Activated T-cell treated with anti-CD3 and anti-CD28 coated beads, Interleukin-2, amount 50 U/mL, for 72 hours (primary cell): ENCODE measurements around the gene ACADL. TPM values are rescaled to one million over a fixed set of nuclear protein-coding genes. Genes with fewer than 3 reads are reported as not detected.

Experiments
- ATAC-seq, 2 donors: fragments of 150-1000 bp; cut with Tn5 transposase; replicated peaks in 1 of 2; 2 replicates each; pipeline ENCODE4 v1.10.0; 2021; ENCODE audit warnings: moderate library complexity in 2 of 2, mild to moderate bottlenecking in 1 of 2
- DNase-seq, 2 donors: peaks; one replicate each; pipeline ENCODE4 v3.0.0; 2021 to 2022; ENCODE audit warnings: mixed read lengths in 1 of 2
- H3K27ac Mint-ChIP-seq: one replicate; pipeline ENCODE4 v1.8.0; 2022; ENCODE audit warnings: mild to moderate bottlenecking, moderate library complexity, mixed read lengths
- H3K27me3 Mint-ChIP-seq: one replicate; pipeline ENCODE4 v1.8.0; 2022; ENCODE audit warnings: low read depth, mixed read lengths
- H3K36me3 Mint-ChIP-seq, 2 donors: one replicate each; pipeline ENCODE4 v1.8.0; 2022; ENCODE audit warnings: mixed read lengths in 2 of 2, mild to moderate bottlenecking in 1 of 2; ENCODE audit not compliant: insufficient read depth in 2 of 2
- H3K4me1 Mint-ChIP-seq: one replicate; pipeline ENCODE4 v1.8.0; 2022; ENCODE audit warnings: low read depth, mixed read lengths
- H3K4me3 Mint-ChIP-seq, 2 donors: one replicate each; pipeline ENCODE4 v1.8.0; 2022; ENCODE audit warnings: mild to moderate bottlenecking in 2 of 2, mixed read lengths in 2 of 2, moderate library complexity in 2 of 2
- H3K9me3 Mint-ChIP-seq, 2 donors: one replicate each; pipeline ENCODE4 v1.8.0; 2022; ENCODE audit warnings: mixed read lengths in 2 of 2
- total RNA-seq, 2 donors: library from RNA; stranded (reverse); gene quantifications; one replicate each; pipeline ENCODE4 v1.2.3, GENCODE V29; 2022

The ACADL gene
- not detected for total RNA-seq

DNA sequence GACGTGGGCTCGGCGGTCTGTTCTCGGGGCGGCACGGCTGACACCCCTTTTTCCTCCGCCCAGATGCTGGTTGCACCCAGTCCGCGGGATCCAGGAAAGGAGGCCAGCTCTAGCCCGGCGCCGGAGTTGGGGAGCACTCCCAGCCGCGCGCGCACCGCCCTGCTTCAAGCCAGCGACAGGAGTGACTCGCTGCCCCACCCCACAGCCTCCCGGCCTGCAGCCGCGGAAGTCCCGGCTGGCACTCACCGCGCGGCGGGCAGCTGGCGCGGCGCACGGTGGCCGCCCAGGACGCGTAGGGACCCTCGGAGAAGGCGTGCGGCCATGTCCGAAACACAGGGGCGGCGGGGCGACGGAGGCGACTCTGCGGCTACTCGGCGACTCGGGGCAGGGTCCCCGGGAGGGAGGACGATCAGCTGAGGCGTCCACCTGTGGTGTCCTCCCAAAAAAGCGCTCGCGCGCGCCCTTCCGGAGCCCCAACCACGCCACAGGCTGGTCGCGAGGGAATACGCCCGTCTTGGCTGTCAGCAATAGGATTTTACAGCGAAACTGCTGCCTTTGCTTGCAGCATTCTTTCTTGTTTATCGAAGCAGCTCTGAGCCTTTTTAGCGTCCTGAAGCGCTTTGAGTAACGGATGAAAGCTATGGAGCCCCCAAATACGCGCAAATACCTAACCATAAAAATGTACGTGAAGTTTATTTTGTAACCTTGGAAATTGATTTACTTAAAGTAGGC lies at the start of gene ACADL:
TSS of gene ACADL (minus strand) at position 507 of the 732 bp plus-strand sequence. CDS start at position 323, 184 bp downstream.
- peak; percentile 75 to 79 for ATAC-seq
- peaks cover 6% of the 10 kb centered on the region for H3K4me1 Mint-ChIP-seq
- no peak within 1 kb of the TSS for H3K27ac Mint-ChIP-seq
- no peaks in the 10 kb centered on the region for H3K9me3 Mint-ChIP-seq
- no peaks in the 10 kb centered on the region for H3K36me3 Mint-ChIP-seq
- DNase-seq = peak; percentile 11 to 29
- H3K27me3 Mint-ChIP-seq = peaks cover 47% of the 10 kb centered on the region
- H3K4me3 Mint-ChIP-seq = peak within 1 kb of the TSS; percentile 58 to 61

DNA sequence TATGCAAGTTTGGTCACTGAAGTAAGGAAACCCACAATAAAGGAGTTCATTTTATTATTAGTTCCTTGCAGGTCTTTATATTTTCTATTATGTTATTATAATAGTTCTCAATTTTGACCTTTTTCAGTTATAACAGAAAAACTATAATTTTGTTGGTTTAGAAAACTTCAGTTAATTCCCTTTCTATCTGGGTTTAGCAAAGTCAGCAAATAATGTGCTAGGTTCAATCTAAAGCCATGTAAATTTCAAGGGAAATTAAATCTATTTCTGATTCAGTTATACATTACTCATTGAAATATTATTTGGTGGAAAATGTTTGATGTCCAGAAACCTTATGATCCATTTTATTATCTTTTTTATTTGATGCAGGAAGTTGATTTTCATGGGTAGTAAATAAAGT lies 46.1 kb upstream of the ACADL start:
- Mint-ChIP-seq H3K4me1 (no peaks in the 10 kb centered on the region), H3K27me3 (peaks cover 8% of the 10 kb centered on the region), H3K4me3 (no peak overlapping the region), H3K9me3 (peaks cover 0 to 3% of the 10 kb centered on the region in 2 donors), H3K36me3 (no peaks in the 10 kb centered on the region), H3K27ac (no peak overlapping the region)
- DNase-seq = no peak
- no peak for ATAC-seq

DNA sequence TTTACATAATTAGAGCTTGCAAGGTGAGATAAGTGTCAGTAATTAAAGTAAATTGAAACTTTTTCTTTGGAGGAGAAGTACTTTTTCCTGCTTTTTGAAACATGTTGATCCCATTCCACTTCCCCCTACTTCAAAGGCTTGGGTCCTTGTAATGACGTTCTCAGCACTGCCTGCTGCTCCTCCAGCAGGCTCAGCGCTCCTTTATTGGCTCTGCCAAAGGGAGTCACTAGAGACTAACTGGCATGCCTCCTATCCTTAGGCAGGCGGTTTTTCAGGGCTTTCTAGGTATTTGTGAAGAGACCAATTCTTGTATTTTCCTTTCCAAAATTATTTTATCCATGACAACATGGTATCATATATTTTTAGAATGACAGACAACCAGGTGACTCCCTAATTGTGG lies 43.9 kb upstream of the ACADL start:
- DNase-seq (no peak), ATAC-seq (no peak)
- Mint-ChIP-seq H3K27ac (no peak overlapping the region), H3K36me3 (no peaks in the 10 kb centered on the region), H3K9me3 (no peaks in the 10 kb centered on the region), H3K4me1 (no peaks in the 10 kb centered on the region), H3K4me3 (no peak overlapping the region), H3K27me3 (peaks cover 8% of the 10 kb centered on the region)

DNA sequence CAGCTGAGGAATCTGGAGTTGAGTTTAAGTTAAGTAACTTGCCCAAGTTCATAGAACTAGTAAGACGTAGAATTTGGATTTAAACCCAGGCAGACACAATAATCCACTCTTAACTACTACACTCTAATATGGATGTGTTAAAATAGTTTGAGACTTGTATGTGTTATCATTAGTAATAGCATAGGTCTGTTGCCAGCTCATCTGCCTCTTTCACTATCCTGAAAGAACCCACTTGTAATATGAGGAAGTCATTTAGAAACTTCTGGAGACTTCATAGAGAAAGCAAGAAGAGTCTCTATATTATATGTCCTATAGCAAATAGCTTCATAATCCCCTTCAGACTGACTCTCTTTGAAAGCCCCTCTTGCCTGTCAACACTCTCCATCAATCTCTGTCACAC lies 43.0 kb upstream of the ACADL start:
- no peak overlapping the region for H3K4me3 Mint-ChIP-seq
- H3K36me3 Mint-ChIP-seq = no peaks in the 10 kb centered on the region
- no peak for ATAC-seq
- peaks cover 8% of the 10 kb centered on the region for H3K27me3 Mint-ChIP-seq
- DNase-seq = no peak
- no peaks in the 10 kb centered on the region for H3K4me1 Mint-ChIP-seq
- no peaks in the 10 kb centered on the region for H3K9me3 Mint-ChIP-seq
- H3K27ac Mint-ChIP-seq = no peak overlapping the region

DNA sequence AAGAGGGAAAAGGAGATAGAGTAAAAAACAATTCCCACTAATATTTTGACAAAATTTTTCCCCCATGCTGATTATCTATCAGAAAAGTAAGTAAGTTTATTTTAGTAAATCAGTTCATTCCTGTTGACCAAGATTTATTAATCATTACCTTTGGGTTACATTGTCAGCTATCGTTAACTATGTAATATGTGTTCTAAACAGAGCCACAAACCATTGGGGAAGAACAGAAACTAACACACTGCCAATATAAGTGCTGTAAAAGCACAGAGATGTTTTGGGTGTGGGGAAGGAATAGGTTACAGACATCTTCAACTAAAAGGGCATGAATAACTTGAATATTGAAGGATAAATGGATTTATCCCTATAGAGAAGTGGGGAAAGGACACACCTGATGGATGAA lies 42.5 kb upstream of the ACADL start:
- H3K27ac Mint-ChIP-seq = no peak overlapping the region
- ATAC-seq (no peak), DNase-seq (no peak)
- no peaks in the 10 kb centered on the region for H3K36me3 Mint-ChIP-seq
- H3K27me3 Mint-ChIP-seq = peaks cover 8% of the 10 kb centered on the region
- H3K4me1 Mint-ChIP-seq = no peaks in the 10 kb centered on the region
- H3K9me3 Mint-ChIP-seq = no peaks in the 10 kb centered on the region
- H3K4me3 Mint-ChIP-seq = no peak overlapping the region

DNA sequence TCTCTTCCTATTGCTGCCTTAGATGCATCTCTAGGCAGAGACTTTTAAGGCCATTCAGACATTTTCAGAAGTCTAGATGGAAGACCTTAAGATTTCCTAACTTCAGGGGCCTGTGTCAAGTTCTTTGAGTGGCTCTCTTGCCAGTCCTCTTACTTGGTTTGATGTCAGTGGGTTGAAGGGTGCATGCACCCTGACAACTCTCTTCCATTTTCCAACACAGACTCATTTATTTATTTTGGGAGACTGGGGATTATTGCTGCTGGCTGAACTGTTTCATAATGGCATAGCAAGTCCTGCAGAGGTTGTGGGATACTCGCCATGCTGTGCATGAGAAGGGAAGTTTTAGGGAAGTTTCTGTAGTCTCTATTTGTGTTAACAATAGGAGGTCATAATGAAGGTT lies 39.0 kb upstream of the ACADL start:
- H3K9me3 Mint-ChIP-seq = no peaks in the 10 kb centered on the region
- no peak overlapping the region for H3K4me3 Mint-ChIP-seq
- no peak for ATAC-seq
- no peak overlapping the region for H3K27ac Mint-ChIP-seq
- peaks cover 8% of the 10 kb centered on the region for H3K27me3 Mint-ChIP-seq
- H3K4me1 Mint-ChIP-seq = no peaks in the 10 kb centered on the region
- no peak for DNase-seq
- no peaks in the 10 kb centered on the region for H3K36me3 Mint-ChIP-seq

DNA sequence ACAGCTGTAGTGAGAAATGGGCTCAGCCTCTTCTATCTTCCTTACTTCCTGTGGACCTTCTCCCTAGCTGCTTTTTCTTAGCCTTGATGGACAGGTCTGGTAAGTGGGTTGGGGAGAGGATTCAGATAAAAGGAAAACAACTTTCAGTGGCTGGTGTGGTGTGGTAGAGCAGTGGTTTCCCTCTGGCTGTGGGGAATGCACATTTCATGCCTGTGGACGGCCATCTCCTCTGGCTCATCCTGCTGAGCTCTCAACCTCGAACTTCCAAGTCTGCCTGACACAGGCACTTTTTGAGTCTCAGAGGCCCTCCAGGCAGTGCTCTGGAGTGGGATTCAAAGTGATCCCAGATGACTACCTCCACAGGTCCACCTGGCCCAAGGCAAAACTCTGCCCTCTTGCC lies 38.6 kb upstream of the ACADL start:
- H3K27me3 Mint-ChIP-seq = peaks cover 8% of the 10 kb centered on the region
- H3K9me3 Mint-ChIP-seq = no peaks in the 10 kb centered on the region
- no peak for DNase-seq
- H3K4me1 Mint-ChIP-seq = no peaks in the 10 kb centered on the region
- H3K36me3 Mint-ChIP-seq = no peaks in the 10 kb centered on the region
- no peak for ATAC-seq
- H3K27ac Mint-ChIP-seq = no peak overlapping the region
- H3K4me3 Mint-ChIP-seq = no peak overlapping the region

DNA sequence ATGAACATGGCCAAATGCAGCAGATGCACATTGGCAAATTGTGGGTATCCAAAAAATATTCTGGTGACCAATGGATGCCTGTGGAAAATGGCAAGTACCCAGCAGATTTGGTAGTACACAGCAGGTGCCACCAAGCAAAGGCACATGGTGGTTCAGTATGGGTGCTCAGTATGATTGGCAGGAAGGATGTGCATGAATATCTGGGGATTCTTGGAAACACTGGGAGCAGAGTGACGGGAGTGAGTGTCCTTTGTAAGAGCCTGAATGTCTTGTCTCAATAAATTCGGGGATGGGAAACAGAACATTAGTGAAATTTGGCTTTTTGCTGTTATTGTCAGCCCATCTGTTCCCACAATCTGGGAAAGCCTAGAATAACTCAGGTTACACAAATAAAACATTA lies 36.8 kb upstream of the ACADL start:
- no peak for ATAC-seq
- Mint-ChIP-seq H3K36me3 (no peaks in the 10 kb centered on the region), H3K9me3 (no peaks in the 10 kb centered on the region), H3K4me3 (no peak overlapping the region), H3K27ac (no peak overlapping the region), H3K4me1 (no peaks in the 10 kb centered on the region), H3K27me3 (no peaks in the 10 kb centered on the region)
- no peak for DNase-seq

DNA sequence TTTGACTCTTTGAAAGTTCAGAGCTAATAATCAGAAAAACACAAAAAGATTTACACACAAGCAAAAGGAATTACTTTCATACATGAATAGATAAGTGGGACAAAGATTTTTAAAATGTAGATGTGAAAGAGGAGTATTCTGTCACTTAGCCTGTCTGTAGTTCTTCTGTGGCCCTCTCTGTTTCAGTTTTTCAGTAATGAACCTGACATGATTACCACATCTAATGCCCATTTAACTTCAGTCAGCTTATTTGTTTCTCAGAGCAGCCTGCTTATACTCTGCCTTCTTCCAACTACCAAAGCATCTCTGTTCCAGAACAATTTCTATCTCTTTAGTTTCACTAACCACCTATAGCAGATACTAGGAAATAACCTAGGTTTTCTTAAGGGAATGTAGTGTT lies 34.4 kb upstream of the ACADL start:
- H3K9me3 Mint-ChIP-seq = no peaks in the 10 kb centered on the region
- H3K27me3 Mint-ChIP-seq = no peaks in the 10 kb centered on the region
- ATAC-seq (no peak), DNase-seq (no peak)
- H3K36me3 Mint-ChIP-seq = no peaks in the 10 kb centered on the region
- H3K4me3 Mint-ChIP-seq = no peak overlapping the region
- no peak overlapping the region for H3K27ac Mint-ChIP-seq
- H3K4me1 Mint-ChIP-seq = no peaks in the 10 kb centered on the region

DNA sequence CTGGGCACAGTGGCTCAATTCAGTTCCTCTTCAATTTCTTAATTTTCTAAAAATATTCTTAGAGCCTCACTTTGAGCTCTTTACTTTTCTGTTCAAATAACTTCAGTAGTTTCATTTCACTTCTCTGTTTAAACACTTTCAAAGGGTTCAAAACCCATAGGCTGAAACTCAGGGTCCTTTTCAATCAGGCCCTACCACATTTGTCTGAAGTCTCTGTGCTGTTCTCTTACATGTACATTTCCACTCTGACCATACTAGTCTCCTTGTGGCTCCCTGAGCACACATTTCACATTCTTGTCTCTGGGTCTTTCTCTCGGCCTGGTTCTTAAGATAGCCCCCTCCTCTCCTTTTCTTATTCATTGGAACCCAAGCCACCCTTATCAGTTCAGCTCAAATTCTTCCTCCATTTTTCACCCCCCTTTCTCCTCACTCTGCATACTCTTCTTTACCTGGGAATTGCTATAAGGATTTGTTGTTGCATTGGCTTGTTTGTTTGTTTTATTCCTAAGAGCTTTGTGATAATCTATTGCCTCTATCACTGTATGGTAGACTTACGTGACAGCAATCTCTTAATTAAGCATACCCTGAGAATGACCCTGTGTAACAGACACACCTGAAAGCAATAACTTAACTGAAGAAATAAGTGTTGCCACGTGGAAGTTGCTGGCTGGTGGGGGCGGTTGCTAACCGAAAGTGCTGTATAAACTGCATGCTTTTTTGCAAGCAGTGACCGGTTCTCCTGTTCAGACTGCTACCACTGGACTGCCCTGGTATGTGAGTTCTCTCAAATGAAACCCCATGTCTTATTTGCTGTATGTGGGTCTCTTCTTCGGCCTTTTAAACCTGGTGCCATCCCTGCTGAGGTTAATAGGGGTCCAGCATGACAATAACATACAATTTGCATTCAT lies 27.7 kb upstream of the ACADL start:
- no peak overlapping the region for H3K4me3 Mint-ChIP-seq
- no peak overlapping the region for H3K27ac Mint-ChIP-seq
- ATAC-seq = no peak
- H3K36me3 Mint-ChIP-seq = no peaks in the 10 kb centered on the region
- no peaks in the 10 kb centered on the region for H3K9me3 Mint-ChIP-seq
- no peak for DNase-seq
- H3K4me1 Mint-ChIP-seq = no peaks in the 10 kb centered on the region
- no peaks in the 10 kb centered on the region for H3K27me3 Mint-ChIP-seq

DNA sequence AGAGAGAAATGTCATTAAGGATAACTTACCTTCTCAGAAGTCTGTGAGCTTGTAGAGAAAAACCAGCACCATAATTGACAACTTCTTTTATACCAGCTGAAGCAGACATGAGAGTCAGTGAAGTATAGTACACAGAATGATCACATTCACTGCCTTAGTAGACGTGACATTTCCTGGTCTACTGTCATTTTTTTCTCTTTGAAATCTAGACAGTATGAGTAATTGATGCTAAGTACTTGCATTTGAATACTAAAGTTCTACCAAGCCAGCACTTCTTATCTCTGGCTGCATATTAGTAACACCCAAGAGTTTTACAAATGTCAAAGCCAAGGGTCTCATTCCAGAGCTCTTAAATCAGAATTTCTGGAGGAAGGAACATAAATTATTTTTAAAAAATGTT lies 25.4 kb upstream of the ACADL start:
- DNase-seq = no peak
- ATAC-seq = no peak
- Mint-ChIP-seq H3K4me1 (no peaks in the 10 kb centered on the region), H3K36me3 (no peaks in the 10 kb centered on the region), H3K27ac (no peak overlapping the region), H3K9me3 (no peaks in the 10 kb centered on the region), H3K27me3 (no peaks in the 10 kb centered on the region), H3K4me3 (no peak overlapping the region)

DNA sequence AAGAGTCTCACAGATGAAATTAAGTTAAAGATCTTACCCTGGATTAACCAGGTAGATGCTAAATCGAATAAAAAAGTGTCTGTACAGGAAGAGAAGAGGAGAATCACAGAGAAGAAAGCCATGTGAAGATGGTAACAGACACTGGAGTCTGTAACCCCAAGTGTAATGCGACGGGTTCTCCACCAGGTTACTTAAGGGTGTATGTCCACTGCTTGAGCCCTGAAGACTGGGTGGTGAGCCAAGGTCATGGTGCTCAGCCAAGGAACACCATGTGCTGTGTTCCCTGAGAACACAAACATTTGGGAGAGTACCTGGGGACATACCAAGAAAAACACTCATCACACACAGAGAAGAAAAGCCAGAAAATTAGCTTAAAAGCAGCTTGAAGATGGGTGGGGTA lies 8.2 kb upstream of the ACADL start:
- H3K27ac Mint-ChIP-seq = no peak overlapping the region
- DNase-seq (no peak), ATAC-seq (no peak)
- H3K9me3 Mint-ChIP-seq = no peaks in the 10 kb centered on the region
- H3K4me3 Mint-ChIP-seq = no peak overlapping the region
- H3K27me3 Mint-ChIP-seq = peaks cover 29% of the 10 kb centered on the region
- no peaks in the 10 kb centered on the region for H3K36me3 Mint-ChIP-seq
- H3K4me1 Mint-ChIP-seq = no peaks in the 10 kb centered on the region

DNA sequence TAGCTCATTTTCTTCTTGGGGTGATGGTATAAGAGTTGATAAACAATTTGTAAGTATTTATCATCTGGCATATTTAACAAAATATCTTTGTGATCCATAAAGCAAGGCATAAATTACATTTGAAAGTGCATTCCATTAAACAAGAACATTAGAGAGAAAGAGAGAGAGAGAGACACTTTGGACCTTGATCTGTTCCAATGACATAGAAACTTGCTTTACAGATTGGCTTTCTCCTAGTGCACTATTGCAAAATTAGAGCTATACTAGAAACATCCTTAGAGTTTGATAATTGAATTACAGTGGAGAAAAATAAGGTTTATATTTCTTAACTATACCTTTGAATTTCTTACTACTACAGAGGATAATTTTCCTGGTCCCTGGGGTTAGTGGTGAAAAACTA lies 5.7 kb upstream of the ACADL start:
- no peaks in the 10 kb centered on the region for H3K4me1 Mint-ChIP-seq
- DNase-seq = no peak
- H3K4me3 Mint-ChIP-seq = no peak overlapping the region
- ATAC-seq = no peak
- H3K36me3 Mint-ChIP-seq = no peaks in the 10 kb centered on the region
- peaks cover 36% of the 10 kb centered on the region for H3K27me3 Mint-ChIP-seq
- H3K27ac Mint-ChIP-seq = no peak overlapping the region
- no peaks in the 10 kb centered on the region for H3K9me3 Mint-ChIP-seq
